Common myeloid progenitor, CD34-positive (primary cell): ENCODE data around the gene SMIM29.
A peak's percentile ranks its signal among the peaks of the same experiment; 100 is the strongest.
"Not testable (repeated sequence)": the region's sequence is repeated elsewhere in the genome, so short reads cannot be mapped to it uniquely, and the experiment has no call there.

Experiments used
- CTCF ChIA-PET: fragments of 350-600 bp; sonication (Branson Sonifier 250); formaldehyde crosslinking; loops from one replicate; lab custom pipeline; 2021; ENCODE audit warnings: antibody characterized with exemption; lab: Charles Lee
- POLR2A ChIA-PET: fragments of 350-600 bp; sonication (Branson Sonifier 250); formaldehyde crosslinking; loops from one replicate; lab custom pipeline; 2021; ENCODE audit warnings: antibody characterized with exemption; lab: Charles Lee
- DNase-seq, 3 donors: peaks; one replicate each; pipeline versions ENCODE4 v3.0.0 to v3.0.0-alpha.2; 2013
- H3K27ac ChIP-seq, 2 experiments: 1 replicate in 1 of 2; 2 replicates in 1 of 2; pipeline ENCODE4 v1.7.0; 2013; ENCODE audit warnings: inconsistent platforms in 2 of 2, low read length in 2 of 2, mild to moderate bottlenecking in 2 of 2, low read depth in 1 of 2, moderate library complexity in 1 of 2; ENCODE audit not compliant: severe bottlenecking in 2 of 2, insufficient read depth in 1 of 2, poor library complexity in 1 of 2
- H3K27me3 ChIP-seq, 5 experiments: replicated peaks in 2 of 5; 1 replicate in 3 of 5; 2 replicates in 2 of 5; pipeline versions ENCODE4 v1.6.1 to v1.7.0; 2013; ENCODE audit warnings: low read length in 4 of 5, mild to moderate bottlenecking in 2 of 5, moderate library complexity in 2 of 5, inconsistent platforms in 1 of 5; ENCODE audit not compliant: insufficient read depth in 5 of 5, control insufficient read depth in 4 of 5
- H3K36me3 ChIP-seq, 4 experiments: 1 replicate in 2 of 4; 2 replicates in 2 of 4; pipeline versions ENCODE4 v1.6.1 to v1.7.0; 2013; ENCODE audit warnings: low read length in 3 of 4, control low read depth in 1 of 4, mild to moderate bottlenecking in 1 of 4; ENCODE audit not compliant: control insufficient read depth in 4 of 4, insufficient read depth in 4 of 4
- H3K4me1 ChIP-seq, 4 experiments: 1 replicate in 3 of 4; 2 replicates in 1 of 4; pipeline versions ENCODE4 v1.6.1 to v1.7.1; 2013; ENCODE audit warnings: low read length in 3 of 4, mild to moderate bottlenecking in 3 of 4, control low read depth in 1 of 4, inconsistent platforms in 1 of 4, moderate library complexity in 1 of 4; ENCODE audit not compliant: control insufficient read depth in 4 of 4, insufficient read depth in 4 of 4; ENCODE audit errors: control extremely low read depth in 1 of 4
- H3K4me3 ChIP-seq, 7 experiments: 1 replicate in 4 of 7; 2 replicates in 3 of 7; pipeline versions ENCODE4 v1.5.1 to v1.7.0; 2013; ENCODE audit warnings: mild to moderate bottlenecking in 7 of 7, low read length in 6 of 7, moderate library complexity in 6 of 7, inconsistent platforms in 2 of 7, low read depth in 2 of 7, control low read depth in 1 of 7; ENCODE audit not compliant: insufficient read depth in 4 of 7, control insufficient read depth in 1 of 7; ENCODE audit errors: extremely low read depth in 1 of 7
- H3K9me3 ChIP-seq, 5 experiments: 1 replicate in 4 of 5; 2 replicates in 1 of 5; pipeline versions ENCODE4 v1.6.1 to v1.7.1; 2013; ENCODE audit warnings: low read length in 4 of 5, mild to moderate bottlenecking in 2 of 5, inconsistent platforms in 1 of 5, low read depth in 1 of 5, moderate library complexity in 1 of 5; ENCODE audit not compliant: control insufficient read depth in 4 of 5, insufficient read depth in 2 of 5; ENCODE audit errors: control extremely low read depth in 1 of 5
- WGBS: methylation state at CpG from one replicate; pipeline ENCODE4 v1.1.5; 2013; ENCODE audit not compliant: insufficient coverage; 5-methylcytosine and 5-hydroxymethylcytosine counted together

The SMIM29 gene

DNA sequence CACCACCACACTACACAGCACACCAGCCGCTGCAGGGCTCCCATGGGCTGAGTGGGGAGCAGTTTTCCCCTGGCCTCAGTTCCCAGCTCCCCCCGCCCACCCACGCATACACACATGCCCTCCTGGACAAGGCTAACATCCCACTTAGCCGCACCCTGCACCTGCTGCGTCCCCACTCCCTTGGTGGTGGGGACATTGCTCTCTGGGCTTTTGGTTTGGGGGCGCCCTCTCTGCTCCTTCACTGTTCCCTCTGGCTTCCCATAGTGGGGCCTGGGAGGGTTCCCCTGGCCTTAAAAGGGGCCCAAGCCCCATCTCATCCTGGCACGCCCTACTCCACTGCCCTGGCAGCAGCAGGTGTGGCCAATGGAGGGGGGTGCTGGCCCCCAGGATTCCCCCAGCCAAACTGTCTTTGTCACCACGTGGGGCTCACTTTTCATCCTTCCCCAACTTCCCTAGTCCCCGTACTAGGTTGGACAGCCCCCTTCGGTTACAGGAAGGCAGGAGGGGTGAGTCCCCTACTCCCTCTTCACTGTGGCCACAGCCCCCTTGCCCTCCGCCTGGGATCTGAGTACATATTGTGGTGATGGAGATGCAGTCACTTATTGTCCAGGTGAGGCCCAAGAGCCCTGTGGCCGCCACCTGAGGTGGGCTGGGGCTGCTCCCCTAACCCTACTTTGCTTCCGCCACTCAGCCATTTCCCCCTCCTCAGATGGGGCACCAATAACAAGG is 3.6 kb downstream of the SMIM29 start:
- ChIA-PET CTCF (interaction anchor here (1.1 to 4.5 kb wide), 8 partner anchors 16 to 170 kb away, joined by 3 to 25 read pairs (median 4); no protein-coding TSS in a partner anchor), POLR2A (interaction anchor here (1.8 kb wide), 1 partner anchor 21 kb away, joined by 6 read pairs; no protein-coding TSS in a partner anchor)
- Histone ChIP-seq H3K36me3 (peaks cover 0 to 54% (median 33%) of the 10 kb centered on the region in 4 experiments), H3K4me1 (peaks cover 5 to 72% (median 52%) of the 10 kb centered on the region in 4 experiments)
- not testable (repeated sequence) for DNase-seq, H3K27ac ChIP-seq, H3K4me3 ChIP-seq, H3K9me3 ChIP-seq, H3K27me3 ChIP-seq
- 90% methylated on average over 5 of the region's 13 CpGs for WGBS

- Histone ChIP-seq H3K36me3 (peaks cover 0 to 62% (median 37%) of the 10 kb centered on the region in 4 experiments), H3K4me3 (peak overlapping the region in 1 of 7 experiments; percentile 23), H3K9me3 (no peaks in the 10 kb centered on the region), H3K4me1 (peaks cover 5 to 72% (median 54%) of the 10 kb centered on the region in 4 experiments), H3K27me3 (no peaks in the 10 kb centered on the region), H3K27ac (peak overlapping the region in 1 of 2 experiments; percentile 76)
- ChIA-PET POLR2A (interaction anchor here (0.7 to 1.8 kb wide), 2 partner anchors 20 to 39 kb away, joined by 3 to 6 read pairs; no protein-coding TSS in a partner anchor), CTCF (interaction anchor here (0.5 to 4.5 kb wide), 14 partner anchors 11 to 177 kb away, joined by 3 to 25 read pairs (median 4); no protein-coding TSS in a partner anchor)
- DNase-seq = peak; percentile 80 to 90 (median 87)
- WGBS = 28% methylated on average over 13 of the region's 19 CpGs
These were observed 4.6 kb downstream of the SMIM29 start for GRCh38 chr6:34243901-34244884.

- Histone ChIP-seq H3K4me1 (peaks cover 7 to 77% (median 59%) of the 10 kb centered on the region in 4 experiments), H3K36me3 (peaks cover 0 to 62% (median 37%) of the 10 kb centered on the region in 4 experiments), H3K9me3 (no peaks in the 10 kb centered on the region), H3K27me3 (no peaks in the 10 kb centered on the region), H3K4me3 (peak overlapping the region in 2 of 7 experiments; percentile 22 to 23), H3K27ac (peak overlapping the region in 1 of 2 experiments; percentile 76)
- ChIA-PET CTCF (interaction anchor here (1.1 to 4.5 kb wide), 7 partner anchors 11 to 178 kb away, joined by 3 to 25 read pairs (median 5); no protein-coding TSS in a partner anchor), POLR2A (interaction anchor here (1.8 kb wide), 1 partner anchor 19 kb away, joined by 6 read pairs; no protein-coding TSS in a partner anchor)
- DNase-seq = peak in 2 of 3 donors; percentile 40 to 63
- 39% methylated on average over 4 of the region's 5 CpGs for WGBS
These were observed 5.6 kb downstream of the SMIM29 start for GRCh38 chr6:34243131-34243771.

GRCh38 chr6:34242252-34243130 is 6.3 kb downstream of the SMIM29 start:
- Histone ChIP-seq H3K4me1 (peaks cover 2 to 70% (median 56%) of the 10 kb centered on the region in 4 experiments), H3K36me3 (peaks cover 0 to 62% (median 37%) of the 10 kb centered on the region in 4 experiments), H3K4me3 (peak overlapping the region in 2 of 7 experiments; percentile 0 to 22), H3K9me3 (no peaks in the 10 kb centered on the region), H3K27me3 (no peaks in the 10 kb centered on the region), H3K27ac (peak overlapping the region in 1 of 2 experiments; percentile 76)
- WGBS = 92% methylated on average over 7 of the region's 7 CpGs
- CTCF ChIA-PET = interaction anchor here (0.6 to 4.5 kb wide), 4 partner anchors 16 to 173 kb away, joined by 3 to 25 read pairs (median 5); no protein-coding TSS in a partner anchor
- DNase-seq = no peak
- POLR2A ChIA-PET = no interaction called here

- 97% methylated on average over 6 of the region's 13 CpGs for WGBS
- CTCF ChIA-PET = interaction anchor here (0.6 to 4.5 kb wide), 6 partner anchors 15 to 174 kb away, joined by 3 to 25 read pairs (median 4); no protein-coding TSS in a partner anchor
- H3K4me1 ChIP-seq = peaks cover 2 to 67% (median 54%) of the 10 kb centered on the region in 4 experiments
- no peaks in the 10 kb centered on the region for H3K9me3 ChIP-seq
- peaks cover 0 to 57% (median 37%) of the 10 kb centered on the region in 4 experiments for H3K36me3 ChIP-seq
- no peak for DNase-seq
- H3K27ac ChIP-seq = peak overlapping the region in 1 of 2 experiments; percentile 76
- no peaks in the 10 kb centered on the region for H3K27me3 ChIP-seq
- POLR2A ChIA-PET = no interaction called here
- no peak overlapping the region for H3K4me3 ChIP-seq
These were observed 7.2 kb downstream of the SMIM29 start for GRCh38 chr6:34241351-34242215.
